PC-9 (cell line): Measurements from ENCODE around the gene IQGAP1. TPM values are rescaled to one million over a fixed set of nuclear protein-coding genes. Genes with fewer than 3 reads are reported as not detected.

Experiments
- BruUV-seq: library from RNA; stranded (reverse); fragments of 400-500 nt; replicated peaks from 2 replicates; lab custom pipeline; 2021; lab: Mats Ljungman, UMichigan
- CTCF ChIA-PET: fragments of 300-600 bp; sonication (Branson Sonifier 250); formaldehyde crosslinking; loops from one replicate; lab custom pipeline; 2022; ENCODE audit warnings: antibody characterized with exemption; lab: Charles Lee
- POLR2A ChIA-PET: fragments of 300-600 bp; sonication (Branson Sonifier 250); formaldehyde crosslinking; loops from one replicate; lab custom pipeline; 2022; ENCODE audit warnings: antibody characterized with exemption; ENCODE audit not compliant: unreplicated experiment; lab: Charles Lee
- DNase-seq, 2 experiments: peaks; one replicate each; pipeline versions ENCODE4 v3.0.0 to v3.0.0-alpha.2; 2015 to 2022; ENCODE audit warnings: mixed read lengths in 1 of 2
- H2AFZ ChIP-seq: fragments of 200-600 bp; sonication (generic); 2 replicates; pipeline ENCODE4 v1.8.1; 2017; ENCODE audit warnings: antibody characterized with exemption
- H3F3A ChIP-seq: fragments of 200-600 bp; sonication (generic); 2 replicates; pipeline ENCODE4 v1.8.1; 2017; ENCODE audit warnings: antibody characterized with exemption, mild to moderate bottlenecking, low read depth; ENCODE audit not compliant: insufficient read depth
- H3K27ac ChIP-seq: fragments of 200-600 bp; sonication (generic); 2 replicates; pipeline ENCODE4 v1.6.1; 2016; ENCODE audit warnings: mixed run types
- H3K27me3 ChIP-seq: fragments of 200-600 bp; sonication (generic); 2 replicates; pipeline ENCODE4 v1.6.1; 2016; ENCODE audit warnings: low read depth, mixed run types; ENCODE audit not compliant: insufficient read depth
- H3K36me3 ChIP-seq: fragments of 200-600 bp; sonication (generic); 2 replicates; pipeline ENCODE4 v1.6.1; 2016; ENCODE audit warnings: low read depth, mixed run types
- H3K4me1 ChIP-seq: fragments of 200-600 bp; sonication (generic); replicated peaks from 2 replicates; pipeline ENCODE4 v1.6.1; 2016; ENCODE audit warnings: mixed run types; ENCODE audit not compliant: insufficient read depth
- H3K4me2 ChIP-seq: fragments of 200-600 bp; sonication (generic); 2 replicates; pipeline ENCODE4 v1.6.1; 2017; ENCODE audit warnings: mixed run types
- H3K4me3 ChIP-seq: fragments of 200-600 bp; sonication (generic); 2 replicates; pipeline ENCODE4 v1.6.1; 2016; ENCODE audit warnings: mixed run types
- H3K79me2 ChIP-seq: fragments of 200-600 bp; sonication (generic); 2 replicates; pipeline ENCODE4 v1.6.1; 2017; ENCODE audit warnings: low read depth, mixed run types
- H3K9me2 ChIP-seq: fragments of 200-600 bp; sonication (generic); 2 replicates; pipeline ENCODE4 v1.8.1; 2017; ENCODE audit warnings: mild to moderate bottlenecking; ENCODE audit not compliant: insufficient read depth
- H3K9me3 ChIP-seq: fragments of 200-600 bp; sonication (generic); 2 replicates; pipeline ENCODE4 v1.8.1; 2016; ENCODE audit warnings: low read depth; ENCODE audit not compliant: insufficient read depth
- H4K20me1 ChIP-seq: fragments of 200-600 bp; sonication (generic); 2 replicates; pipeline ENCODE4 v1.8.1; 2017; ENCODE audit not compliant: insufficient read depth
- EZH2 ChIP-seq: fragments of 200-600 bp; sonication (generic); IDR thresholded peaks from 2 replicates; pipeline ENCODE4 v1.8.0; 2017; ENCODE audit warnings: antibody characterized with exemption, low read depth
- intact Hi-C: fragments of 100-400 bp; cut with micrococcal nuclease; formaldehyde crosslinking; loops from one replicate; pipeline ENCODE4 v1.10.0; 2022; ENCODE audit not compliant: unreplicated experiment
- total RNA-seq: library from RNA; stranded (reverse); gene quantifications from 2 replicates; pipeline ENCODE4 v1.2.3, GENCODE V29; 2021
- TF ChIP-seq, protein P1 (sequence below): fragments of 200-600 bp; sonication (generic); conservative IDR thresholded peaks from 2 replicates; pipeline ENCODE4 v1.6.1; 2017; ENCODE audit warnings: mixed run types, antibody characterized with exemption, mild to moderate bottlenecking, moderate library complexity

The IQGAP1 gene
- total RNA-seq, 1 experiment from 2014 or later: 164 TPM

DNA sequence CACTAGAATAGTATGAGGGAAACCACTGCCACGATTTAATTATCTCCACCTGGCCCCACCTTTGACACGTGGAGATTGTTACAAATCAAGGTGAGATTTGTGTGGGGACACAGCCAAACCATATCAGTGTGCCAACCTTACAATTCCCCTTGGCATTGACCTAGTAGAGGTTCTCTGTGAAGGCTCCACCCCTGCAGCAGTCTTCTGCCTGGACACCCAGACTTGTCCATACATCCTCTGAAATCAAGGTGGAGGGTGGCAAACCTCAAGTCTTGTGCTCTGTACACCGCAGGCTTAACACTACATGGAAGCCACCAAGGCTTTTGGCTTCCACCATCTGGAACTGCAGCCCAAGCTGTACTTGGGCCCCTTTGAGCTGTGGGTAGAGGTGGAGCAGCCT is 8.8 kb upstream of the IQGAP1 start:
- Histone ChIP-seq H3K4me2 (no peak overlapping the region), H3K9me2 (no peaks in the 10 kb centered on the region), H3K36me3 (no peaks in the 10 kb centered on the region), H3K4me1 (no peaks in the 10 kb centered on the region), H2AFZ (no peak overlapping the region), H4K20me1 (no peaks in the 10 kb centered on the region), H3K4me3 (no peak overlapping the region), H3K27ac (no peak overlapping the region), H3K79me2 (no peaks in the 10 kb centered on the region), H3F3A (no peaks in the 10 kb centered on the region), H3K9me3 (peaks cover 11% of the 10 kb centered on the region; the same call in 1 of the 2 replicates), H3K27me3 (no peaks in the 10 kb centered on the region)
- TF ChIP-seq, protein P1, sequence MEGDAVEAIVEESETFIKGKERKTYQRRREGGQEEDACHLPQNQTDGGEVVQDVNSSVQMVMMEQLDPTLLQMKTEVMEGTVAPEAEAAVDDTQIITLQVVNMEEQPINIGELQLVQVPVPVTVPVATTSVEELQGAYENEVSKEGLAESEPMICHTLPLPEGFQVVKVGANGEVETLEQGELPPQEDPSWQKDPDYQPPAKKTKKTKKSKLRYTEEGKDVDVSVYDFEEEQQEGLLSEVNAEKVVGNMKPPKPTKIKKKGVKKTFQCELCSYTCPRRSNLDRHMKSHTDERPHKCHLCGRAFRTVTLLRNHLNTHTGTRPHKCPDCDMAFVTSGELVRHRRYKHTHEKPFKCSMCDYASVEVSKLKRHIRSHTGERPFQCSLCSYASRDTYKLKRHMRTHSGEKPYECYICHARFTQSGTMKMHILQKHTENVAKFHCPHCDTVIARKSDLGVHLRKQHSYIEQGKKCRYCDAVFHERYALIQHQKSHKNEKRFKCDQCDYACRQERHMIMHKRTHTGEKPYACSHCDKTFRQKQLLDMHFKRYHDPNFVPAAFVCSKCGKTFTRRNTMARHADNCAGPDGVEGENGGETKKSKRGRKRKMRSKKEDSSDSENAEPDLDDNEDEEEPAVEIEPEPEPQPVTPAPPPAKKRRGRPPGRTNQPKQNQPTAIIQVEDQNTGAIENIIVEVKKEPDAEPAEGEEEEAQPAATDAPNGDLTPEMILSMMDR: no peak
- TF ChIP-seq EZH2: no peak
- no peak for DNase-seq
- ChIA-PET POLR2A (no interaction called here), CTCF (interaction anchor here (0.7 kb wide), 1 partner anchor 22 kb away, joined by 3 read pairs; no protein-coding TSS in a partner anchor)
- no TSS peak for BruUV-seq
- intact Hi-C loops: no loop called here

DNA sequence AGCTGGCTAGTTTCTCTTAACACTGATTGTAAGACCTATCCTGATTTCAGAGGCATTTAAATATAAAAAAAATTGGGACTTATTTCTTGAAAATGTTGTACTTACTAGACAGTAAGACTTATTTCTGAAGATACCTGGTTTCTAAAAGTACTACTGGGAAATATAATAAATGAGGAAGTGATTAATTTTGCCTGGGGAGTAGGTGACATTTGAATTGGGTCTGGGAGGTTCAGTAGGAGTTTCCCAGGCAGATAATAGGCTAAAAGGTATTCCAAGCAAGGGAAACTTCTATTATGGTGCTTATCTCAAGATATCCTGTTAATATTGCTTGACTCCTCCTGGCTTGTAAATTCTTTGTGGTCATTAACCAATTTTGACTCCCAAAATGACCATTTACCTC is 6.5 kb upstream of the IQGAP1 start:
- no peaks in the 10 kb centered on the region for H3K36me3 ChIP-seq
- ChIA-PET POLR2A (no interaction called here), CTCF (no interaction called here)
- no peak overlapping the region for H3K4me2 ChIP-seq
- intact Hi-C loops: no loop called here
- no peak overlapping the region for H3K4me3 ChIP-seq
- no peaks in the 10 kb centered on the region for H3K27me3 ChIP-seq
- H2AFZ ChIP-seq: no peak overlapping the region
- H3K9me2 ChIP-seq: no peaks in the 10 kb centered on the region
- no TSS peak for BruUV-seq
- H3K27ac ChIP-seq: no peak overlapping the region
- DNase-seq: no peak
- H3K9me3 ChIP-seq: peaks cover 11% of the 10 kb centered on the region; the same call in 1 of the 2 replicates
- H3K79me2 ChIP-seq: no peaks in the 10 kb centered on the region
- no peaks in the 10 kb centered on the region for H3K4me1 ChIP-seq
- TF ChIP-seq, protein P1: no peak
- TF ChIP-seq EZH2: no peak
- peaks cover 11% of the 10 kb centered on the region for H3F3A ChIP-seq
- no peaks in the 10 kb centered on the region for H4K20me1 ChIP-seq

DNA sequence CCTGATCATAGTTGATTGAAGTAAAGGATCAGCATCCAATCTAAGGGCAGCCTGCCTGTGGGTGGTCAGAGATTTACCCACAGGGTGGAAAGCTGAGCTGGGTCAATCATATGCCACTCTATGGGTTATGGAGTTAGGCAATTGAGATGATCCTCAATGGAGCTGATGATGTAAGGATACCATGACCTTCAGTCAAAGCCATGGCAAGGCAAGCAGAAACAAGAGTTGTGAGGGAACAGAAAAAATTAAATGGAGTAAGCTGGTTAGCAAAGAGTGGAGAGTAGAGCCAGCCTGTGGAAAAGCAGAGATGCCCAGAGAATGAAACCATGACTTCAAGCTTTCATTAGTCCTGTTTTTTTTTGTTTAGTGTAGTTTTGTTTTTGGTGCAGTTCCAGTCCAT is 5.7 kb upstream of the IQGAP1 start:
- Histone ChIP-seq H3K27me3 (no peaks in the 10 kb centered on the region), H3F3A (peaks cover 12% of the 10 kb centered on the region), H3K27ac (no peak overlapping the region), H3K4me2 (no peak overlapping the region), H3K36me3 (no peaks in the 10 kb centered on the region), H3K9me3 (peaks cover 11% of the 10 kb centered on the region; the same call in 1 of the 2 replicates), H3K4me1 (0 out of 2 replicates have a peak, but pooled peaks cover under 1% of the 10 kb centered on the region), H4K20me1 (no peaks in the 10 kb centered on the region), H2AFZ (no peak overlapping the region), H3K79me2 (no peaks in the 10 kb centered on the region), H3K4me3 (no peak overlapping the region), H3K9me2 (no peaks in the 10 kb centered on the region)
- intact Hi-C loops: no loop called here
- no peak for DNase-seq
- no TSS peak for BruUV-seq
- ChIA-PET CTCF (no interaction called here), POLR2A (interaction anchor here (0.5 kb wide), 1 partner anchor 19 kb away, joined by 21 read pairs; no protein-coding TSS in a partner anchor)
- TF ChIP-seq EZH2: no peak
- TF ChIP-seq, protein P1: no peak
